ENCODE measurements around the gene LIX1L. TPM values are rescaled to one million over a fixed set of nuclear protein-coding genes. Genes with fewer than 3 reads are reported as not detected.

Gene LIX1L
- total and polyA plus RNA-seq, 8 donors, result 5.8 to 28.4 (median 9.0) TPM

- TF ChIP-seq CTCF (IDR thresholded peaks at IDR 0.05) (no peak), POLR2A (IDR thresholded peaks at IDR 0.05) (no peak), EP300 (IDR thresholded peaks at IDR 0.05) (no peak), POLR2AphosphoS5 (IDR thresholded peaks at IDR 0.05) (peak; percentile 9 to 80 (median 75))
- peaks cover 30 to 34% (median 33%) of the 10 kb centered on the region in 4 donors for H3K36me3 ChIP-seq
- DNase-seq, result peak; percentile 40 to 82
- WGBS, 5 donors, result 55 to 67% (median 62%) methylated on average over 7 of the region's 7 CpGs
- peak overlapping the region; percentile 85 to 100 (median 97) for H3K27ac ChIP-seq
- no peaks in the 10 kb centered on the region for H3K9me3 ChIP-seq
- H3K4me3 ChIP-seq, result peak overlapping the region in 1 of 4 donors; percentile 97
- H3K4me1 ChIP-seq, result peaks cover 28 to 67% (median 54%) of the 10 kb centered on the region in 4 donors
- no peaks in the 10 kb centered on the region for H3K27me3 ChIP-seq
- intact Hi-C loops (cut with DNase I; ENCODE audit: low total_unique reads), result no loop called here
Observed at GRCh38 chr1:145990249-145990855, 32.5 kb upstream of the LIX1L start.

GRCh38 chr1:145988773-145989172 lies 31.0 kb upstream of the LIX1L start:
- peak; percentile 26 to 45 for DNase-seq
- peaks cover 44 to 82% (median 68%) of the 10 kb centered on the region in 4 donors for H3K4me1 ChIP-seq
- no peaks in the 10 kb centered on the region for H3K27me3 ChIP-seq
- no peak overlapping the region for H3K4me3 ChIP-seq
- H3K36me3 ChIP-seq, result peaks cover 14 to 18% (median 18%) of the 10 kb centered on the region in 4 donors
- H3K9me3 ChIP-seq, result no peaks in the 10 kb centered on the region
- 37 to 54% (median 43%) methylated on average over 5 of the region's 5 CpGs for WGBS, 5 donors
- TF ChIP-seq POLR2AphosphoS5 (IDR thresholded peaks at IDR 0.05), result peak in 1 of 3 donors; percentile 9
- no peak for TF ChIP-seq EP300 (IDR thresholded peaks at IDR 0.05)
- intact Hi-C loops (cut with DNase I; ENCODE audit: low total_unique reads), result no loop called here
- peak overlapping the region; percentile 39 to 100 (median 62) for H3K27ac ChIP-seq

GRCh38 chr1:145987926-145988325 lies 30.1 kb upstream of the LIX1L start:
- H3K27ac ChIP-seq, result peak overlapping the region in 4 of 5 donors; percentile 53 to 100 (median 94)
- peaks cover 50 to 87% (median 72%) of the 10 kb centered on the region in 4 donors for H3K4me1 ChIP-seq
- no peak overlapping the region for H3K4me3 ChIP-seq
- intact Hi-C loops (cut with DNase I; ENCODE audit: low total_unique reads), result no loop called here
- DNase-seq, result no peak
- 93 to 100% (median 100%) methylated on average over 1 of the region's 1 CpG for WGBS, 5 donors
- no peaks in the 10 kb centered on the region for H3K27me3 ChIP-seq
- H3K9me3 ChIP-seq, result no peaks in the 10 kb centered on the region
- TF ChIP-seq EP300 (IDR thresholded peaks at IDR 0.05) (no peak), POLR2AphosphoS5 (IDR thresholded peaks at IDR 0.05) (peak in 2 of 3 donors; percentile 13 to 43)
- H3K36me3 ChIP-seq, result peaks cover 6 to 10% (median 9%) of the 10 kb centered on the region in 4 donors

GRCh38 chr1:145986551-145986950 lies 28.7 kb upstream of the LIX1L start:
- Histone ChIP-seq H3K9me3 (no peaks in the 10 kb centered on the region), H3K27ac (peak overlapping the region; percentile 40 to 100 (median 96)), H3K36me3 (no peaks in the 10 kb centered on the region), H3K27me3 (no peaks in the 10 kb centered on the region), H3K4me1 (peaks cover 47 to 87% (median 72%) of the 10 kb centered on the region in 4 donors), H3K4me3 (no peak overlapping the region)
- no peak for DNase-seq
- WGBS, 5 donors, result 89 to 96% (median 92%) methylated on average over 6 of the region's 6 CpGs
- TF ChIP-seq POLR2AphosphoS5 (IDR thresholded peaks at IDR 0.05) (no peak), CTCF (IDR thresholded peaks at IDR 0.05) (no peak), EP300 (IDR thresholded peaks at IDR 0.05) (no peak), POLR2A (IDR thresholded peaks at IDR 0.05) (no peak)
- intact Hi-C loops (cut with DNase I; ENCODE audit: low total_unique reads), result no loop called here

DNA sequence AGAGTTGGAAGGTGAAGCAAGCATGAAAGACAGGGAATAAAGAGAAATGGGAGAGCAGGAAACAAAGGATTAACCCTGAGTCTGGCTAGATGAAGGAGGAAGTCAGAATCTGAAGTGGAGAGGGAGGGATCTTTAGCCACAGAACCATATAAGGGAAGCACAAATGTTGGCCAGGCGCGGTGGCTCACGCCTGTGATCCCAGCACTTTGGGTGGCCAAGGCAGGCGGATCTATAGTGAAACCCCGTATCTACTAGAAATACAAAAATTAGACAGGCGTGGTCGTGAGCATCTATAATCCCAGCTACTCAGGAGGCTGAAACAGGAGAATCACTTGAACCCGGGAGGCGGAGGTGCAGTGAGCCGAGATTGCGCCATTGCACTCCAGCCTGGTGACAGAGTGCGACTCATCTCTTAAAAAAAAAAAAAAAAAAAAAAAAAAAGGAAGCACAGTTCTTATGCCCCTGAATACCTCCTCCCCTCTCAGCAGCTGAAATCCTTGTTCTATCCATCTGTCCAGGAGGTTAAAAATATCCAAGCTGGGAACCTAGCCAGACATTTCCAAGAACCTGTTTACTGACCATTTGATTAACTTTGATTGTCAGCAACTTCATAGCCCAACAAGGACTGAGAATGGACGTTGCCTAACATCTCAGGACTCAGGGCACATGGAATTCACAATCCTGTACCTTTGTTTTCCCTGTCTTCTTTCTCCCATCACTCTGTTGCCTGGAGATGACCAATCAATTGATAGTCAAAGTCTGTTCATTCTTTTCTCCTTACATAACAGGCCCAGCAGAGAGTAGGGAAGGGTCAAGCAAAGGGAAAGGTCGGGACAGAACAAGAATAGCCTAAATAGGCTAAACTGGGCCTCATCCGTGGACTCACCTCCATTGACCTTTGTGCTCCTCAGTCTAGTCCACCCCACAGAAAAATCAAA lies 28.0 kb upstream of the LIX1L start:
- H3K27ac ChIP-seq, result peak overlapping the region; percentile 87 to 100 (median 96)
- peak; percentile 52 to 69 for DNase-seq
- peak overlapping the region in 2 of 4 donors; percentile 16 to 25 for H3K4me3 ChIP-seq
- peaks cover 52 to 87% (median 73%) of the 10 kb centered on the region in 4 donors for H3K4me1 ChIP-seq
- TF ChIP-seq CTCF (IDR thresholded peaks at IDR 0.05), result no peak
- peak; percentile 57 to 61 (median 59) for TF ChIP-seq POLR2AphosphoS5 (IDR thresholded peaks at IDR 0.05)
- 28 to 37% (median 29%) methylated on average over 15 of the region's 15 CpGs for WGBS, 5 donors
- H3K36me3 ChIP-seq, result no peaks in the 10 kb centered on the region
- intact Hi-C loops (cut with DNase I; ENCODE audit: low total_unique reads), result no loop called here
- no peaks in the 10 kb centered on the region for H3K9me3 ChIP-seq
- no peaks in the 10 kb centered on the region for H3K27me3 ChIP-seq
